Osteocyte (in vitro differentiated cells): ENCODE measurements around the gene RNF214. TPM values are rescaled to one million over a fixed set of nuclear protein-coding genes. Genes with fewer than 3 reads are reported as not detected.

Source experiments
- DNase-seq: peaks from one replicate; pipeline ENCODE4 v3.0.0; 2021; ENCODE audit warnings: mixed read lengths; ENCODE audit not compliant: unreplicated experiment; ENCODE audit errors: extremely low spot score
- H3K27ac Mint-ChIP-seq: one replicate; pipeline ENCODE4 v1.8.0; 2021; ENCODE audit warnings: mild to moderate bottlenecking, mixed read lengths; ENCODE audit not compliant: unreplicated experiment
- H3K27me3 Mint-ChIP-seq: one replicate; pipeline ENCODE4 v1.8.0; 2021; ENCODE audit warnings: mixed read lengths; ENCODE audit not compliant: unreplicated experiment
- H3K36me3 Mint-ChIP-seq: one replicate; pipeline ENCODE4 v1.8.0; 2021; ENCODE audit warnings: mixed read lengths; ENCODE audit not compliant: unreplicated experiment
- H3K4me1 Mint-ChIP-seq: one replicate; pipeline ENCODE4 v1.8.0; 2021; ENCODE audit warnings: mixed read lengths; ENCODE audit not compliant: unreplicated experiment
- H3K4me3 Mint-ChIP-seq: one replicate; pipeline ENCODE4 v1.8.0; 2021; ENCODE audit warnings: mild to moderate bottlenecking, moderate library complexity, mixed read lengths; ENCODE audit not compliant: unreplicated experiment
- H3K9me3 Mint-ChIP-seq: one replicate; pipeline ENCODE4 v1.8.0; 2021; ENCODE audit warnings: mixed read lengths; ENCODE audit not compliant: unreplicated experiment
- CTCF ChIP-seq: fragments of 200-600 bp; sonication (generic); IDR thresholded peaks from 2 replicates; pipeline ENCODE4 v1.5.0; 2021; ENCODE audit warnings: antibody characterized with exemption, mild to moderate bottlenecking, moderate library complexity
- total RNA-seq: library from RNA; stranded (reverse); gene quantifications from 2 replicates; pipeline ENCODE4 v1.2.1, GENCODE V29; 2021

The RNF214 gene
- total RNA-seq, 1 donor from 2014 or later, result 32.8 TPM

DNA sequence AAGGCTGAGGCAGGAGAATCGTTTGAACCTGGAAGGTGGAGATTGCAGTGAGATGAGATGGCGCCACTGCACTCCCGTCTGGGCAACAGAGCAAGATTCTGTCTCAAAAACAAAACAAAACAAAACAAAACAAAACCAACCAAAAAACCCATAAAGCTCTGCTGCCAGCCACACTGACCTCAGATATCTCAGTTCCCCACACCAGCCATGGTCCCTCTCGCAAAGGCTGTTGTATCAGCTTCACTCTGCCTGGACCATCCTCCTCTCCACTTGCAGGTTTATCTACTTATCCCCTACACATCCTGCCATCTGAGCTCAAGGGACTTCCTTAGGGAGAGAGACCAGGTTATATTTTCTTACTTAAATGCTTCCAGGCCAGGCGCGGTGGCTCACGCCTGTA is 69.8 kb downstream of the RNF214 start:
- H3K27ac Mint-ChIP-seq, result no peak overlapping the region
- peaks cover 7% of the 10 kb centered on the region for H3K36me3 Mint-ChIP-seq
- peaks cover 20% of the 10 kb centered on the region for H3K4me1 Mint-ChIP-seq
- TF ChIP-seq CTCF, result no peak
- no peak overlapping the region for H3K4me3 Mint-ChIP-seq
- H3K27me3 Mint-ChIP-seq, result no peaks in the 10 kb centered on the region
- no peaks in the 10 kb centered on the region for H3K9me3 Mint-ChIP-seq
- no peak for DNase-seq

DNA sequence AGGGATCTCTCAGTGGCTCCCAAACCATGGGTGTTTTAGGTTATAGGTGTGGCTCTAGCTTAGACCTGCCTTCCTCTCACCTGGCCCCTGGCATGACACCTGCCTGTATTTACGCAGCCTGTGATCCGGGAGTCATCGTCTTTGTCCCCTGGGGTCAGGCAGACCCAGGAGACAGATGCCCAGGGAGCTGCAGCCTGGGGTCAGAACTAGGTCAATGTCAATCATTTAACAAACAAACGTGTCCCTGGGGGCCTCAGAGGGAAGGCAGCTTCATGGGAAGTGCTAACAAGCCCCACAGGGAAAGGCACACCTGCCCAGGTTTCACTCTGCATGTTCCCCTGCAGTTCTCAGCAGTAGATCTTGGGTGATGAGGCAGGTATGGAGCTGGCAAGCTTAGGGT is 70.6 kb downstream of the RNF214 start:
- DNase-seq, result no peak
- Mint-ChIP-seq H3K27ac (no peak overlapping the region), H3K4me1 (peaks cover 21% of the 10 kb centered on the region), H3K27me3 (no peaks in the 10 kb centered on the region), H3K36me3 (peaks cover 7% of the 10 kb centered on the region), H3K4me3 (no peak overlapping the region), H3K9me3 (no peaks in the 10 kb centered on the region)
- no peak for TF ChIP-seq CTCF

- H3K27ac Mint-ChIP-seq, result no peak overlapping the region
- no peak for TF ChIP-seq CTCF
- no peak overlapping the region for H3K4me3 Mint-ChIP-seq
- no peaks in the 10 kb centered on the region for H3K27me3 Mint-ChIP-seq
- H3K4me1 Mint-ChIP-seq, result peaks cover 22% of the 10 kb centered on the region
- H3K9me3 Mint-ChIP-seq, result no peaks in the 10 kb centered on the region
- no peak for DNase-seq
- peaks cover 7% of the 10 kb centered on the region for H3K36me3 Mint-ChIP-seq
Observed at GRCh38 chr11:117303646-117304315, 71.3 kb downstream of the RNF214 start.

DNA sequence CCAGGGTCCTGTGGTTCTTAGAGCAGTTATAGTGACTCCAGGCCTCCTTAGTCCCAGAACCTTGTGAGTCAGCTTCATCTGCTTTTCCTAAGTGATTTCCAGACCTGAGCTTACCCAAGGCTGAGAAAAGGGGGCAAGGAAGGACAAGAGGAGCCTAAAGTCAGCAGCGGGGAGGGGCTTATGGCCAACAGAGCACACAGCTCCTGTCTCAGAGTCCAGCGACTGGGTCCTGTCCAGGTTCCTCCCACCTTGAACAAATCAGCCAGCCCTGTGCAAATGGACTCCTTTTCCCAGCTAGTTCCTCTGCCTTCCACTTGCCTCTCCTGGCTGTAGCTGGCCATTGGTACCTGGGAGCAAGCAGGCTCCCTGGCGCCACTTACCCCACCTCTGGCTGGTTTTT is 72.7 kb downstream of the RNF214 start:
- Mint-ChIP-seq H3K4me3 (no peak overlapping the region), H3K27me3 (no peaks in the 10 kb centered on the region), H3K27ac (no peak overlapping the region), H3K9me3 (no peaks in the 10 kb centered on the region), H3K4me1 (peaks cover 12% of the 10 kb centered on the region), H3K36me3 (peaks cover 4% of the 10 kb centered on the region)
- TF ChIP-seq CTCF, result no peak
- DNase-seq, result no peak

GRCh38 chr11:117309310-117309709 is 76.8 kb downstream of the RNF214 start:
- no peak for DNase-seq
- H3K27me3 Mint-ChIP-seq, result no peaks in the 10 kb centered on the region
- peaks cover 1% of the 10 kb centered on the region for H3K36me3 Mint-ChIP-seq
- H3K4me1 Mint-ChIP-seq, result peaks cover 6% of the 10 kb centered on the region
- H3K27ac Mint-ChIP-seq, result no peak overlapping the region
- no peaks in the 10 kb centered on the region for H3K9me3 Mint-ChIP-seq
- TF ChIP-seq CTCF, result no peak
- no peak overlapping the region for H3K4me3 Mint-ChIP-seq
